GM12878 (cell line): ENCODE results near the gene BRICD5. TPM values are rescaled to one million over a fixed set of nuclear protein-coding genes. Genes with fewer than 3 reads are reported as not detected.

Experiments
- ATAC-seq: fragments of 200-7000 bp; cut with Tn5 transposase; 3 replicates; pipeline ENCODE4 v1.9.1; 2020; ENCODE audit warnings: mild to moderate bottlenecking, moderate library complexity
- BruUV-seq: library from RNA; stranded (reverse); fragments of 400-500 nt; replicated peaks from 2 replicates; lab custom pipeline; 2021; lab: Mats Ljungman, UMichigan
- CTCF ChIA-PET: fragments of 300-600 bp; sonication (Branson Sonifier 250); formaldehyde crosslinking; extraction: SDS; loops from one replicate; lab custom pipeline; 2021; ENCODE audit warnings: inconsistent platforms; lab: Yijun Ruan, JAX
- POLR2A ChIA-PET: fragments of 350-600 bp; formaldehyde crosslinking; extraction: SDS; loops from one replicate; lab custom pipeline; 2021; ENCODE audit warnings: inconsistent platforms; lab: Charles Lee
- RAD21 ChIA-PET: fragments of 300-600 bp; sonication (Branson Sonifier 250); formaldehyde crosslinking; loops from one replicate; lab custom pipeline; 2023; ENCODE audit warnings: antibody characterized with exemption; ENCODE audit not compliant: unreplicated experiment; lab: Charles Lee
- SMC1A ChIA-PET: fragments of 300-600 bp; sonication (Branson Sonifier 250); formaldehyde crosslinking; loops from one replicate; lab custom pipeline; 2023; ENCODE audit not compliant: unreplicated experiment, uncharacterized antibody; lab: Charles Lee
- DNase-seq: peaks from one replicate; pipeline ENCODE4 v3.0.0-alpha.2; 2011; ENCODE audit warnings: low read depth, low spot score
- FAIRE-seq: peaks from 3 replicates; lab custom pipeline; 2011; peaks lifted over from hg19 to GRCh38; lab: Jason Lieb, UNC
- H2AFZ ChIP-seq: 2 replicates; pipeline ENCODE4 v1.6.0; 2011; ENCODE audit warnings: low read depth, low read length, control low read depth; ENCODE audit not compliant: control insufficient read depth
- H3K27ac ChIP-seq: 2 replicates; pipeline ENCODE4 v1.5.1; 2011; ENCODE audit warnings: control low read depth; ENCODE audit not compliant: control insufficient read depth, insufficient read depth
- H3K27me3 ChIP-seq, 2 experiments: replicated peaks in 1 of 2; 2 replicates each; pipeline versions ENCODE4 v1.6.0 to v1.6.1; 2011; ENCODE audit warnings: low read length in 1 of 2; ENCODE audit not compliant: control insufficient read depth in 2 of 2, insufficient read depth in 2 of 2
- H3K36me3 ChIP-seq, 2 experiments: 2 replicates each; pipeline ENCODE4 v1.5.1; 2011; ENCODE audit warnings: low read length in 1 of 2; ENCODE audit not compliant: control insufficient read depth in 2 of 2, insufficient read depth in 2 of 2
- H3K4me1 ChIP-seq: 2 replicates; pipeline ENCODE4 v1.6.1; 2011; ENCODE audit warnings: mild to moderate bottlenecking, low read length, moderate library complexity, mixed read lengths; ENCODE audit not compliant: control insufficient read depth, insufficient read depth
- H3K4me2 ChIP-seq: 2 replicates; pipeline ENCODE4 v1.6.0; 2011; ENCODE audit warnings: control low read depth; ENCODE audit not compliant: control insufficient read depth, insufficient read depth
- H3K4me3 ChIP-seq: fragments of 200-600 bp; sonication (generic); 2 replicates; pipeline ENCODE4 v1.5.1; 2016
- H3K79me2 ChIP-seq: 2 replicates; pipeline ENCODE4 v1.6.0; 2011; ENCODE audit warnings: low read length; ENCODE audit not compliant: control insufficient read depth, insufficient read depth
- H3K9ac ChIP-seq: 2 replicates; pipeline ENCODE4 v1.8.0; 2011; ENCODE audit warnings: low read length, control low read depth, mixed read lengths; ENCODE audit not compliant: control insufficient read depth, insufficient read depth
- H3K9me3 ChIP-seq: replicated peaks from 3 replicates; pipeline ENCODE4 v1.5.1; 2011; ENCODE audit warnings: mild to moderate bottlenecking, low read length; ENCODE audit not compliant: control insufficient read depth, insufficient read depth
- H4K20me1 ChIP-seq: 2 replicates; pipeline ENCODE4 v1.6.0; 2011; ENCODE audit not compliant: control insufficient read depth, insufficient read depth
- BMI1 ChIP-seq: fragments of 450-650 bp; IDR thresholded peaks from 2 replicates; pipeline ENCODE4 v1.6.1; 2016; ENCODE audit warnings: mild to moderate bottlenecking, moderate library complexity, borderline replicate concordance
- CEBPB ChIP-seq, 2 experiments: fragments of 150-350 bp in 1 of 2; IDR thresholded peaks; 2 replicates each; pipeline ENCODE4 v1.6.1; 2012 to 2014; ENCODE audit warnings: low read depth in 2 of 2, low read length in 2 of 2, borderline replicate concordance in 1 of 2, inconsistent platforms in 1 of 2
- CREB1 ChIP-seq: IDR thresholded peaks from 2 replicates; pipeline ENCODE4 v1.6.1; 2012; ENCODE audit warnings: low read depth, mild to moderate bottlenecking, inconsistent platforms
- IRF4 ChIP-seq: IDR thresholded peaks from 2 replicates; pipeline ENCODE4 v1.6.1; 2011; ENCODE audit warnings: low read depth, low read length
- NBN ChIP-seq: fragments of 450-650 bp; IDR thresholded peaks from 2 replicates; pipeline ENCODE4 v1.6.1; 2016
- NFYB ChIP-seq: IDR thresholded peaks from 2 replicates; pipeline ENCODE4 v1.6.1; 2011; ENCODE audit warnings: low read depth, mild to moderate bottlenecking, low read length, improper control_type of control experiment, moderate library complexity; ENCODE audit not compliant: insufficient read depth
- PAX5 ChIP-seq: IDR thresholded peaks from 2 replicates; pipeline ENCODE4 v1.6.1; 2011; ENCODE audit warnings: low read depth, low read length, borderline replicate concordance
- RELA ChIP-seq: fragments of 450-650 bp; IDR thresholded peaks from 2 replicates; pipeline ENCODE4 v1.8.0; 2014; ENCODE audit warnings: borderline replicate concordance; ENCODE audit not compliant: partially characterized antibody
- SIX5 ChIP-seq: IDR thresholded peaks from 2 replicates; pipeline ENCODE4 v1.6.1; 2011; ENCODE audit warnings: mild to moderate bottlenecking, low read depth, low read length, moderate library complexity; ENCODE audit not compliant: severe bottlenecking
- TCF7 ChIP-seq: IDR thresholded peaks from 2 replicates; pipeline ENCODE4 v1.6.1; 2014; ENCODE audit warnings: antibody characterized with exemption, borderline replicate concordance
- ZSCAN29 ChIP-seq: fragments of 450-650 bp; IDR thresholded peaks from 2 replicates; pipeline ENCODE4 v1.6.1; 2017; ENCODE audit warnings: mild to moderate bottlenecking, moderate library complexity
- WGBS: methylation state at CpG from one replicate; pipeline ENCODE4 v1.1.6; 2016; ENCODE audit warnings: low lambda C conversion rate; ENCODE audit not compliant: insufficient replicate concordance, insufficient coverage; ENCODE audit errors: missing lambda C conversion rate; 5-methylcytosine and 5-hydroxymethylcytosine counted together
- in situ Hi-C: fragments of 300-500 bp; cut with MboI; formaldehyde crosslinking; loops from 9 replicates; pipeline ENCODE4 v1.14.3; 2018; ENCODE audit warnings: mixed read lengths
- intact Hi-C: fragments of 100-400 bp; cut with micrococcal nuclease; formaldehyde crosslinking; loops from one replicate; pipeline ENCODE4 v1.14.2; 2022; ENCODE audit not compliant: unreplicated experiment
- polyA plus RNA-seq, 11 experiments: library from polyadenylated mRNA; depleted of rRNA in 4 of 11; unstranded in 6 of 11; stranded (reverse) in 5 of 11; fragments of >200 nt; fragmentation: Nextera tagmentation in 4 of 11; fragmentation: Illumina TruSeq in 1 of 11; extraction: Ambion mirVana in 4 of 11; extraction: Trizol in 1 of 11; gene quantifications; 1 replicate in 1 of 11; 2 replicates in 10 of 11; pipeline versions ENCODE4 v1.2.1 to v1.2.3, GENCODE V29; 2011 to 2016; ENCODE audit warnings: inconsistent platforms in 2 of 11, missing spikeins in 2 of 11, low read depth in 1 of 11
- total RNA-seq, 4 experiments: library from RNA; depleted of rRNA in 3 of 4; stranded (reverse); fragments of >200 nt in 3 of 4; fragmentation: Illumina TruSeq in 1 of 4; extraction: Trizol in 1 of 4; gene quantifications; 2 replicates each; pipeline versions ENCODE4 v1.2.1 to v1.2.3, GENCODE V29; 2013 to 2021
- TF ChIP-seq, protein P1 (sequence below): IDR thresholded peaks from 2 replicates; pipeline ENCODE4 v1.6.1; 2011; ENCODE audit warnings: borderline replicate concordance, low read depth, mild to moderate bottlenecking, moderate library complexity, mixed read lengths, low read length; ENCODE audit not compliant: insufficient read depth; ENCODE audit errors: extremely low read length
- TF ChIP-seq, protein P2 (sequence below): fragments of 450-650 bp; formaldehyde crosslinking; IDR thresholded peaks from 2 replicates; pipeline ENCODE4 v1.4.0; 2022; ENCODE audit warnings: mild to moderate bottlenecking, moderate library complexity

BRICD5 gene
- total and polyA plus RNA-seq, 10 of the 15 experiments (the other 5 are each of a cell fraction or from before 2014, with no cell fraction given) = 0.58 to 11.6 (median 1.5) TPM; not detected in 1

DNA sequence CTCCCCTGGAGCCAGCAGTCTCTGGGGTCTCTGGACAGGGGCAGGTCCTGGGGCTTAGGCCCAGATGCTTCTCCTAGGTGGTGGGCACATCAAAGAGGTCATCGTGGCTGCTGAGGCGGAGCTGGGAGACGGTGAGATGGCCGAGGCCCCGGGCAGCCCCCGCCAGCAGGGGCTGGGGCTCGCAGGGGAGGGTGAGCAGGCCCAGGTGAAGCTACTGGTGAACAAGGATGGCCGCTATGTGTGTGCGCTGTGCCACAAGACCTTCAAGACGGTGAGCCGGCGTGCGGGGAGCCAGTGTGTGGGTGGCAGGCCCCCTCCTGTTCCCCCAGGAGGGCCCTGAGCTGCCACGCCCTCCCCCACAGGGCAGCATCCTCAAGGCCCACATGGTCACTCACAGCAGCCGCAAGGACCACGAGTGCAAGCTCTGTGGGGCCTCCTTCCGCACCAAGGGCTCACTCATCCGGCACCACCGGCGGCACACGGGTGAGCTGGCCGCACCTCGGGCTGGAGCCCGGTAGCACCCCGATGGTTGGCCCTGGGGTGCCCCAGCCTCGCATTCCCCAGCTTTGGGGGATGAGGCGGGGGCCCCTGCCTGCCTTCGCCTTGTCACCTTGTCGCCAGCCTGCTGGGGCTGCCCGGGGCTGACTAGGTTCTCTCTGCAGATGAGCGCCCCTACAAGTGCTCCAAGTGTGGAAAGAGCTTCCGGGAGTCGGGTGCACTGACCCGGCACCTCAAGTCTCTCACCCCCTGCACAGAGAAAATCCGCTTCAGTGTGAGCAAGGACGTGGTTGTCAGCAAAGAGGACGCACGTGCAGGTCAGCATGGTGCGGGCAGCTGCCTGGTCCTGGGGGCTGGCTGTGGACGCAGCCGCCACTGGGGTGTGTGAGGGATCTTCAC lies 21.7 kb upstream of the BRICD5 start:
- RAD21 ChIA-PET = no interaction called here
- H3K9me3 ChIP-seq = no peaks in the 10 kb centered on the region
- no peak for ATAC-seq
- no peak overlapping the region for H3K9ac ChIP-seq
- 94% methylated on average over 36 of the region's 41 CpGs for WGBS
- H4K20me1 ChIP-seq = no peaks in the 10 kb centered on the region
- BruUV-seq = no TSS peak
- intact Hi-C loops (no loop called here), in situ Hi-C loops (no loop called here)
- H3K4me2 ChIP-seq = no peak overlapping the region
- DNase-seq = no peak
- peaks cover 4 to 46% of the 10 kb centered on the region in 2 experiments; a peak in 3 of 4 replicates for H3K36me3 ChIP-seq
- SMC1A ChIA-PET = no interaction called here
- FAIRE-seq = no peak
- CTCF ChIA-PET = no interaction called here
- H3K27ac ChIP-seq = no peak overlapping the region
- POLR2A ChIA-PET = no interaction called here
- no peak overlapping the region for H2AFZ ChIP-seq
- no peaks in the 10 kb centered on the region for H3K27me3 ChIP-seq
- no peaks in the 10 kb centered on the region; the same call in 1 of the 2 replicates for H3K79me2 ChIP-seq
- TF ChIP-seq ZSCAN29 (no peak), SIX5 (no peak), NBN (no peak), RELA (no peak), IRF4 (no peak), BMI1 (no peak), PAX5 (no peak), CREB1 (no peak), CEBPB (IDR thresholded peaks at IDR 0.05; ENCODE audit: borderline replicate concordance in 1 of 2, low read depth in 2 of 2, low read length in 2 of 2) (no peak), NFYB (no peak), TCF7 (no peak)
- TF ChIP-seq, protein P1, sequence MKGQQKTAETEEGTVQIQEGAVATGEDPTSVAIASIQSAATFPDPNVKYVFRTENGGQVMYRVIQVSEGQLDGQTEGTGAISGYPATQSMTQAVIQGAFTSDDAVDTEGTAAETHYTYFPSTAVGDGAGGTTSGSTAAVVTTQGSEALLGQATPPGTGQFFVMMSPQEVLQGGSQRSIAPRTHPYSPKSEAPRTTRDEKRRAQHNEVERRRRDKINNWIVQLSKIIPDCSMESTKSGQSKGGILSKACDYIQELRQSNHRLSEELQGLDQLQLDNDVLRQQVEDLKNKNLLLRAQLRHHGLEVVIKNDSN = no peak
- TF ChIP-seq, protein P2, sequence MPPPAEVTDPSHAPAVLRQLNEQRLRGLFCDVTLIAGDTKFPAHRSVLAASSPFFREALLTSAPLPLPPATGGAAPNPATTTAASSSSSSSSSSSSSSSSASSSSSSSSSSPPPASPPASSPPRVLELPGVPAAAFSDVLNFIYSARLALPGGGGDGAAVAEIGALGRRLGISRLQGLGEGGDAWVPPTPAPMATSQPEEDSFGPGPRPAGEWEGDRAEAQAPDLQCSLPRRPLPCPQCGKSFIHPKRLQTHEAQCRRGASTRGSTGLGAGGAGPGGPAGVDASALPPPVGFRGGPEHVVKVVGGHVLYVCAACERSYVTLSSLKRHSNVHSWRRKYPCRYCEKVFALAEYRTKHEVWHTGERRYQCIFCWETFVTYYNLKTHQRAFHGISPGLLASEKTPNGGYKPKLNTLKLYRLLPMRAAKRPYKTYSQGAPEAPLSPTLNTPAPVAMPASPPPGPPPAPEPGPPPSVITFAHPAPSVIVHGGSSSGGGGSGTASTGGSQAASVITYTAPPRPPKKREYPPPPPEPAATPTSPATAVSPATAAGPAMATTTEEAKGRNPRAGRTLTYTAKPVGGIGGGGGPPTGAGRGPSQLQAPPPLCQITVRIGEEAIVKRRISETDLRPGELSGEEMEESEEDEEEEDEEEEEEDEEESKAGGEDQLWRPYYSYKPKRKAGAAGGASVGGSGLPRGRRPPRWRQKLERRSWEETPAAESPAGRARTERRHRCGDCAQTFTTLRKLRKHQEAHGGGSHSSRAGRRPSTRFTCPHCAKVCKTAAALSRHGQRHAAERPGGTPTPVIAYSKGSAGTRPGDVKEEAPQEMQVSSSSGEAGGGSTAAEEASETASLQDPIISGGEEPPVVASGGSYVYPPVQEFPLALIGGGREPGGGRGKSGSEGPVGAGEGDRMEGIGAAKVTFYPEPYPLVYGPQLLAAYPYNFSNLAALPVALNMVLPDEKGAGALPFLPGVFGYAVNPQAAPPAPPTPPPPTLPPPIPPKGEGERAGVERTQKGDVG (CRISPR knock-in tag) = no peak
- no peak overlapping the region for H3K4me3 ChIP-seq
- H3K4me1 ChIP-seq = no peaks in the 10 kb centered on the region
